HG02678 (cell line): ENCODE data around the gene ZNF362.
"Not testable (repeated sequence)": the region's sequence is repeated elsewhere in the genome, so short reads cannot be mapped to it uniquely, and the experiment has no call there.

Experiments
- ATAC-seq: cut with Tn5 transposase; IDR thresholded peaks from one replicate; pipeline ENCODE4 v1.9.1; 2021; ENCODE audit warnings: mild to moderate bottlenecking, moderate library complexity; ENCODE audit not compliant: unreplicated experiment

Gene ZNF362, protein sequence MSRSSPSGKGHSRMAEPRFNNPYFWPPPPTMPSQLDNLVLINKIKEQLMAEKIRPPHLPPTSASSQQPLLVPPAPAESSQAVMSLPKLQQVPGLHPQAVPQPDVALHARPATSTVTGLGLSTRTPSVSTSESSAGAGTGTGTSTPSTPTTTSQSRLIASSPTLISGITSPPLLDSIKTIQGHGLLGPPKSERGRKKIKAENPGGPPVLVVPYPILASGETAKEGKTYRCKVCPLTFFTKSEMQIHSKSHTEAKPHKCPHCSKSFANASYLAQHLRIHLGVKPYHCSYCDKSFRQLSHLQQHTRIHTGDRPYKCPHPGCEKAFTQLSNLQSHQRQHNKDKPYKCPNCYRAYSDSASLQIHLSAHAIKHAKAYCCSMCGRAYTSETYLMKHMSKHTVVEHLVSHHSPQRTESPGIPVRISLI

GRCh38 chr1:33256471-33257206 is at the start of gene ZNF362:
ZNF362 (plus strand) TSS chr1:33256492; CDS start chr1:33270575, 14,083 bp downstream.
- ATAC-seq, result peak; percentile 56

- ATAC-seq, result no peak
These were observed 44.3 kb upstream of the ZNF362 start for GRCh38 chr1:33211972-33212371.

- no peak for ATAC-seq
These were observed 36.2 kb upstream of the ZNF362 start for GRCh38 chr1:33219886-33220661.

DNA sequence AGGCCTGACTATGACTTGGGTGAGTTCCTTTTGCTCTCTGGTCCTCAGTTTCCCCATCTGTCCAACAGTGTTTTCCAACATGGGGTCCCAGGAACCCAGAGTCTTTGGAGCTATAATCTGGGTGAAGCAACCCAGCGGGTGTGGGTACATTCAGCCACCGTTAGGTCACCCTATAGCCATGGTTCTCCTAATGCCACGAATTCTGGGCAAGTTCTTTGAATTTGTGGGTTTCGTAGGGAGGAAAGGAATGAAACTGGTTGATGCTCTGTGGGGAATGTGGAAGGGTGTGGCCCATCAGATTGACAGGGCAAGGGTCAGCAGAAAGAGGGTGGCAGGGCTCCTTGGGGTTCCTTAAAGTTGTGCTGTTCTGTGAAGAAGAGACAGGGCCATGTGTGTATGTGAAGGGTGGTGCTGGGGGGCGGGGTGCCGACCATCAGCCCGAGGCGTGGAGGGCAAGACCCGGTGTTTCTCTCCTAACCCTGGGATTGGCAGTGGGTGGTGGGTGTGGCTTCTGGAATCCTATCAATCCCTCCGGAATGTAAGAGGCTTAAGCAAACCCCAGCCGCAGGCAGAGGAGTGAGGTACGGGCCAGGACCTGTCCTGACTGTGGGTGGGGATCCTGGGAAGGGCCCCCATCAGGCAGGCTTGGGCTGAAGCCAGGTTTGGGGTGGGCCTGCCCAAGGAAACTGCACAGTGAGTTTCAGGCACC is 35.5 kb upstream of the ZNF362 start:
- no peak for ATAC-seq

DNA sequence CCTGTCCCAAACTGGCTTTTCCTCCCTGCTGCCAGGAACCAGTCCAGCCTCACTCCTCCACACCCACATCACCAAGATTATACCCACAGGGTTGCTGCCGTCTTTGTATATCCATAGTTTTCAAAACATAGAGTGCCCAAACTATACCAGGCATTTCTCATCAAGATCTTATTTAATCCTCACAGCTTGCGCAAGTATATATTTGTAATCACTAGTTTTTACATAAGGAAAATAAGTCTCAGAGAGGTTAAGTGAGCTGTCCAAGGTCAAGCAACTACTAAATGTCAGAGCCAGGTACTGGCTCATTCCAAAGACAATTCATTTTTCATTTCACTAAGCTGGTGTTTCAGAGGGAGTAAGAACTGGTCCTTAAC is 34.9 kb upstream of the ZNF362 start:
- no peak for ATAC-seq

- ATAC-seq, result no peak
These were observed 33.9 kb upstream of the ZNF362 start for GRCh38 chr1:33222381-33222780.

- no peak for ATAC-seq
These were observed 32.1 kb upstream of the ZNF362 start for GRCh38 chr1:33224166-33224707.

DNA sequence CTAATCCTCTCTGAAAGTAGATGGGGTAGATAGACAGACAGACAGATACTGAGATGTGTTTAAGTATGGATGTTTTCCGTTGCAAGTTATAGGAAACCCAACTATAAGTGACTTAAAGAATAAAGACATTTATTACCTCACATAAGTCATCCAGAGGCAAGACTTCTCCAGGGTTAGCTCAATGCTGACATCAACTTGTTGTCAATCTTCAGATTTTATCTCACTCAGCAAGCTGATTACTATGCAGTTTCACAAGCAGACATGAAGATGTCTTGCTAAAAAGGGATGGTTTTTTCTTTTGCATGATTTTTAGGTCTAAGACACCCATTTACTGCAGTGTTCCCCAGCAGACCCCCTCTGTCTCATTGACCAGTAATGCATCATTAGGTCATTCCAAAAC is 30.7 kb upstream of the ZNF362 start:
- no peak for ATAC-seq

DNA sequence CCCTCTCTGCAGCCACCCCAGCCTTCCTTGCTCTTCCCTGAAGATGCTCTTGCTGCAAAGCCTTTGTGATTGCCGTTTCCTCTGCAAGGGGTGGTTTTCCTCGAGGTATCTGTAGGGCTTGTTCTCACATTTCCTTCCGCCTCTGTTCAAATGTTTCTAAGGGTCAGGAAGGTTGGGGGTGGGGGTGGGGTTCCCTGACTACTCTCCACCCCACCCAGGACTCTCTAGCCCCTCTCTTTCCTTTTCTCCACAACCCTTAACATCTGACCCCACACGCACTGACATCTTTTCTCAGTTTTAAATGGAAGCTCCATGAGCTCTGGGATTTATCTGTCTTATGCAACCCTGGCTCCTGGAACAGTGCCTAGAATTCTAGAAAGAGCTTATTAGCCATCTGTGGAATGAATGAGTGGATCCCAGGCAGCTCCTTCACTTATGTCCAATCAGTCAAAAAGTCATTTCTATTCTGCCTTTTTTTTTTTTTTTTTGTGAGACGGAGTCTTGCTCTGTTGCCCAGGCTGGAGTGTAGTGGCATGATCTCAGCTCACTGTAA is 27.3 kb upstream of the ZNF362 start:
- ATAC-seq, result no peak

GRCh38 chr1:33231166-33231565 is 25.1 kb upstream of the ZNF362 start:
- no peak for ATAC-seq

DNA sequence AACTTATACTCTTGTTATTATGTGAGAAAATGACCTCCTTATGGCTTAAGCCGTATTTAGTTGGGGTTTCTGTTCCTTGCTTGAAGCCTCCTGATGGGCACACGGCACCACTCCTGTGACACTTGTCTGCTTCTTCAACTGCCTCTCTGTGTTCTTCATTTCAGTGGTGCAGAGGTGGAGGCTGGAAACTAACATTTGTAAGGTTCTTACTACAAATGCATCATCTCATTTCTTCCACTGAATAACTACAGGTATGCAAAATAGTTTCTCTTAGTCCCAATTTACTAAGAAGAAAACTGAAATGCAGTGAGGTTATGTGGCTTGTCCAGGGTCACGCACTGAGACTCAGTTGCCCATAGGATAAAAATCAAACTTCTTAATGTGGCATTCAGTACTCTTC is 23.6 kb upstream of the ZNF362 start:
- ATAC-seq, result no peak

DNA sequence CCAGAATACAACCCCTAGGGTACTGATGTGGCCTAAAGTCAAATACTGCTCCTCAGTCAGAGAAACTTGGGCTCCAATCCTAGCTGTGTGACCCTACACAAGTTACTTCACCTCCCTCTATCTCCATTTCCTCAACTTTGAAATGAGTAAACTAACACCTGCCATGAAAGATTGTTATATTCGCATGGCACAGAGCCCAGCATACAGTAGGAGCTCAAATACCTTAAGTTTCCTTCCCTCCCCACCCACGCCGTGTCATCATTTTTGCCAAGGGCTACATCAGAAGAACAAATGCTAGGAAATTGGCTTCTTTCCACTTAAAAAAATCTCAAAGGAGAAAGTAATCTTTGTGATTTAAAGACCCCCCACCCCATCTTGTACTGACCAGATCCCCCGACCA is 22.2 kb upstream of the ZNF362 start:
- no peak for ATAC-seq

DNA sequence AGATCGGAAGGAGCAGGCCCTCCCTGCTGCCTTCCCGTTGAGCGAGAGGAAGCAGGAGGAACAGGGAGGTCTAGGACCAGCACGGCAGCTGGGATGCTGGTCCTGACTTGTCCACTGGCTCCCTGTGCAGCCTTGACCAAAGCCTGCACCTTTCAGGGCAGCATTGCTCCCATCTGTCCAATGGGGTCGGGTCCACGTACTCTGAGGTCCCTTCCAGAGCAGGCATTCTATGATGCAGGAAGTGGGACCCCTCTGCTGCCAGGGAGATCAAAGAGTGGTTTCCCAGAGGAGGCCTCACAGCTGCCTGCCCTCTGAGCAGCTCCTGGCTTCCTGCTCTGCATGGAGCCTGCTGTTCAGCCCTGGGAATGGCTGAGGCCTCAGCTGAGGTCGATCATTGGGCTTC is 21.7 kb upstream of the ZNF362 start:
- no peak for ATAC-seq

GRCh38 chr1:33235521-33235920 is 20.8 kb upstream of the ZNF362 start:
- ATAC-seq, result no peak

DNA sequence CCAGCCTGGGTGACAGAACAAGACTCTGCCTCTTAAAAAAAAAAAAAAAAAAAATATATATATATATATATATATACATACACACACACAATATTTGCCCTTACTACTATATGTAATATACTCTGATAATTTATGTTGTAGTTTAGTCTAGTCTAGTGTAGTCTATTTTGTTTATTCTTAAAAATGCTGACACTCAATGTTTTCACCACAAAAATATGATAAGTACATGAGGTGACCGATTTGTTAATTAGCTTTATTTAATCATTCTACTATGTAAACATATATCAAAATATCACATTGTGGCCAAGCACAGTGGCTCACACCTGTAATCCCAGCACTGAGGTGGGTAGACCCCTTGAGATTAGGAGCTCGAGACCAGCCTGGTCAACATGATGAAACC is 19.8 kb upstream of the ZNF362 start:
- ATAC-seq, result no peak

DNA sequence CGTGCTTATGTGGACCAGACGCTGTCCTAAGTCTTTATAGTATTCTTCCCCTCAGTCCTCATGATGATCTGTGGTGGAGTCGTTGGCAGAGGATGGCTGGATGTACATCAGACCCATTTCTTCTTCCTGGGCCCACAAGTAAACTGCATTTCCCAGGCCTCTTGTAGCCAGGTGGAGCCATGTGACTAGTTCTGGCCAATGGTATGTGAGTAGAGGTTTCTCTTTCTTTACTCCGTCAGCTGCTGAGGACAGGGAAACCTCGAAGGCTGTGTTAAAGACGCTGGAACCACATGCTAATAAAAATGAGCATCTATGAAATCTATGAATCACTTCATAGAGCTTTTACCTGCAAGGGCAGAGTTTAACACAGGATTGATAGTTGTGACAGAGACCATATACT is 18.7 kb upstream of the ZNF362 start:
- ATAC-seq, result no peak

GRCh38 chr1:33238194-33238724 is 18.0 kb upstream of the ZNF362 start:
- ATAC-seq, result not testable (repeated sequence)

- not testable (repeated sequence) for ATAC-seq
These were observed 16.9 kb upstream of the ZNF362 start for GRCh38 chr1:33239410-33239809.

DNA sequence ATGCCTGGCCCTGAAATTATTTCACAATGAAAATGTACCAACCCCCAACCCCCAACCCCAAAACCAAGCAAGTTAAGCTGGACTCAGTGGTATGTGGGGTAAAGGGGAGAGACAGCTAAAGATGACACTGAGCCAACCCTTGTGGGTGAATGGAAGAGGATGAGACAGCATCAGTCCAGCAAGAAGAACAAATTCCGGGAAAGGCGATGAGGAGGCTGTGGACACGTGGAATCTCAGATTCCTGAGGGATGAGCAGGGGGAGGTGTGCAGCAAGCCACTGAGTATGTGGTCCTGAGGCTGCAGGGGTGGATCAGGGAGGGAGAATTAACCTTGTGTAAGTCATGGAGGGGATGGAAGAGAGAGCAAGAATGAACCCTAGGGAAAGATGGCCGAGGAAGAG is 14.4 kb upstream of the ZNF362 start:
- ATAC-seq, result no peak

GRCh38 chr1:33242652-33243051 is 13.6 kb upstream of the ZNF362 start:
- ATAC-seq, result no peak
